DND-41 (cell line): ENCODE results near the gene FAM184B.

Source experiments
- ATAC-seq: fragments of 200-7000 bp; cut with Tn5 transposase; 3 replicates; pipeline ENCODE4 v1.9.1; 2021; ENCODE audit warnings: low read depth; ENCODE audit not compliant: insufficient read depth
- DNase-seq: peaks from one replicate; pipeline ENCODE4 v3.0.0-alpha.2; 2020
- H2AFZ ChIP-seq: 2 replicates; pipeline ENCODE4 v1.6.0; 2012; ENCODE audit warnings: low read depth, low read length
- H3K27ac ChIP-seq: 2 replicates; pipeline ENCODE4 v1.5.1; 2012; ENCODE audit warnings: low read length, inconsistent platforms
- H3K27me3 ChIP-seq: fragments of 200-600 bp; sonication (generic); 2 replicates; pipeline ENCODE4 v1.6.0; 2012; ENCODE audit warnings: low read length, mild to moderate bottlenecking, inconsistent platforms; ENCODE audit not compliant: insufficient read depth, poor library complexity
- H3K36me3 ChIP-seq: 2 replicates; pipeline ENCODE4 v1.5.1; 2012; ENCODE audit warnings: low read length, inconsistent platforms; ENCODE audit not compliant: insufficient read depth
- H3K4me1 ChIP-seq: 2 replicates; pipeline ENCODE4 v1.5.1; 2012; ENCODE audit warnings: mild to moderate bottlenecking, low read length; ENCODE audit not compliant: insufficient read depth
- H3K4me2 ChIP-seq: 2 replicates; pipeline ENCODE4 v1.6.0; 2012; ENCODE audit warnings: mild to moderate bottlenecking, moderate library complexity, low read length, inconsistent platforms; ENCODE audit not compliant: insufficient read depth
- H3K4me3 ChIP-seq, 2 experiments: fragments of 200-600 bp in 1 of 2; shearing (Covaris generic) in 1 of 2; 2 replicates each; pipeline ENCODE4 v1.5.1; 2012 to 2016; ENCODE audit warnings: inconsistent platforms in 2 of 2, low read length in 2 of 2, mild to moderate bottlenecking in 2 of 2, low read depth in 1 of 2, moderate library complexity in 1 of 2
- H3K79me2 ChIP-seq: 2 replicates; pipeline ENCODE4 v1.6.0; 2012; ENCODE audit warnings: low read length, inconsistent platforms; ENCODE audit not compliant: insufficient read depth
- H3K9ac ChIP-seq: 2 replicates; pipeline ENCODE4 v1.6.0; 2012; ENCODE audit warnings: low read depth, mild to moderate bottlenecking, inconsistent platforms, low read length, moderate library complexity
- H3K9me3 ChIP-seq: 2 replicates; pipeline ENCODE4 v1.5.1; 2012; ENCODE audit warnings: low read length, moderate library complexity, mild to moderate bottlenecking, inconsistent platforms; ENCODE audit not compliant: insufficient read depth, severe bottlenecking
- H4K20me1 ChIP-seq: 2 replicates; pipeline ENCODE4 v1.6.0; 2012; ENCODE audit warnings: low read length; ENCODE audit not compliant: insufficient read depth
- EZH2 ChIP-seq: IDR thresholded peaks from 3 replicates; pipeline ENCODE4 v1.6.1; 2012; ENCODE audit warnings: borderline replicate concordance, low read depth, mild to moderate bottlenecking, moderate library complexity, low read length, inconsistent platforms; ENCODE audit not compliant: severe bottlenecking
- TF ChIP-seq, protein P1 (sequence below): IDR thresholded peaks from 2 replicates; pipeline ENCODE4 v1.5.1; 2012; ENCODE audit warnings: borderline replicate concordance, low read length, moderate library complexity, mild to moderate bottlenecking; ENCODE audit not compliant: poor library complexity, severe bottlenecking; ENCODE audit errors: extremely low read depth

FAM184B gene

GRCh38 chr4:17781300-17782287 is at the start of gene FAM184B:
TSS of gene FAM184B (minus strand) at chr4:17781621. CDS start at chr4:17781299, 322 bp downstream.
- DNase-seq = no peak
- TF ChIP-seq, protein P1, sequence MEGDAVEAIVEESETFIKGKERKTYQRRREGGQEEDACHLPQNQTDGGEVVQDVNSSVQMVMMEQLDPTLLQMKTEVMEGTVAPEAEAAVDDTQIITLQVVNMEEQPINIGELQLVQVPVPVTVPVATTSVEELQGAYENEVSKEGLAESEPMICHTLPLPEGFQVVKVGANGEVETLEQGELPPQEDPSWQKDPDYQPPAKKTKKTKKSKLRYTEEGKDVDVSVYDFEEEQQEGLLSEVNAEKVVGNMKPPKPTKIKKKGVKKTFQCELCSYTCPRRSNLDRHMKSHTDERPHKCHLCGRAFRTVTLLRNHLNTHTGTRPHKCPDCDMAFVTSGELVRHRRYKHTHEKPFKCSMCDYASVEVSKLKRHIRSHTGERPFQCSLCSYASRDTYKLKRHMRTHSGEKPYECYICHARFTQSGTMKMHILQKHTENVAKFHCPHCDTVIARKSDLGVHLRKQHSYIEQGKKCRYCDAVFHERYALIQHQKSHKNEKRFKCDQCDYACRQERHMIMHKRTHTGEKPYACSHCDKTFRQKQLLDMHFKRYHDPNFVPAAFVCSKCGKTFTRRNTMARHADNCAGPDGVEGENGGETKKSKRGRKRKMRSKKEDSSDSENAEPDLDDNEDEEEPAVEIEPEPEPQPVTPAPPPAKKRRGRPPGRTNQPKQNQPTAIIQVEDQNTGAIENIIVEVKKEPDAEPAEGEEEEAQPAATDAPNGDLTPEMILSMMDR = no peak
- no peak for TF ChIP-seq EZH2
- H3K79me2 ChIP-seq = no peaks in the 10 kb centered on the region
- no peak within 1 kb of the TSS for H3K27ac ChIP-seq
- H3K4me2 ChIP-seq = no peak within 1 kb of the TSS
- no peaks in the 10 kb centered on the region for H4K20me1 ChIP-seq
- ATAC-seq = no peak
- no peaks in the 10 kb centered on the region for H3K36me3 ChIP-seq
- no peaks in the 10 kb centered on the region for H3K9me3 ChIP-seq
- H3K9ac ChIP-seq = no peak within 1 kb of the TSS
- H2AFZ ChIP-seq = no peak within 1 kb of the TSS
- H3K4me3 ChIP-seq = no peak within 1 kb of the TSS
- no peaks in the 10 kb centered on the region for H3K4me1 ChIP-seq
- H3K27me3 ChIP-seq = no peaks in the 10 kb centered on the region

DNA sequence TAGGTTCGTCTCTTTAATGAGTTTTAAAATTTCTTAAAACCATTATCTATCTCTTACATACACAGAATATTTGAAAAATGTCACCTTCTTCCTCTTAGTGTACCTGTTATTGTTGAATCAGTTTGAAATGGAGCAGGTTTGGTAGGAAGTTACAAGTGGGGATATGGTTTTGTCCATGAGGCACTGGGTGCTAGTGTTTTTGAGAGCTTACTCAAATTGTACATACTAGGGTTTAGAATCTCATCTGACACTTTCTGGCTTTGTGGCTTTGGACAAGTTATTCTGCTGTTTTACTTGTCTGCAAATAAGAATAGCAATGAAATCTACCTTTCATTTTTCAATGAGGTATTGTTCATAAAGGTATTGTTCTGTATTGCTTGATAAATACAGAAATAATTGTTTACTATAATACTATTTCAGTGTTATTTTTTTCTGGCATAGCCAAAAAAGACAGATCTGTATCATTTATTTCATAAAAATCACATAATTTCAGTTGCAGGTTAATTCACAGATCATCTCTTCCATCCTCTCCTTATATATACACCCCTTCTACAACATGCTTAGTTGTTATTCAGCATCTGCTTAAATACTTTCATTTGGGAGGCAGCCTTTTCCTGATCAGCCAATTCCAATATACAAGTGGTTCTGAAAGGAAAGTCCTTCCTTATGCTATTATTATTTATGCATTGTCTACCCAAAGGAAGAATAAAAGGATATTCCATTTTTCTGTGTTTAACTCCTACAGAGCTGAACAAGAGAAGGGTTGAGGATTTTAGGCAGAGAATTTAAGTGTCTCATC is 42.6 kb upstream of the FAM184B start:
- H4K20me1 ChIP-seq = peaks cover 6% of the 10 kb centered on the region; the same call in 1 of the 2 replicates
- peaks cover 96% of the 10 kb centered on the region for H3K36me3 ChIP-seq
- H3K4me3 ChIP-seq = no peak overlapping the region
- DNase-seq = no peak
- no peaks in the 10 kb centered on the region for H3K9me3 ChIP-seq
- no peak overlapping the region for H3K27ac ChIP-seq
- no peak overlapping the region for H2AFZ ChIP-seq
- no peak for ATAC-seq
- no peaks in the 10 kb centered on the region for H3K27me3 ChIP-seq
- no peak for TF ChIP-seq EZH2
- TF ChIP-seq, protein P1 = no peak
- 0 out of 2 replicates have a peak, but pooled peaks cover 3% of the 10 kb centered on the region for H3K4me1 ChIP-seq
- no peak overlapping the region for H3K9ac ChIP-seq
- H3K4me2 ChIP-seq = no peak overlapping the region
- H3K79me2 ChIP-seq = peaks cover 85% of the 10 kb centered on the region

GRCh38 chr4:17817027-17817426 is 35.6 kb upstream of the FAM184B start:
- ATAC-seq = peak; percentile 76
- DNase-seq = no peak
- Histone ChIP-seq H3K9me3 (no peaks in the 10 kb centered on the region), H3K36me3 (peaks cover 89% of the 10 kb centered on the region), H2AFZ (no peak overlapping the region), H3K4me3 (no peak overlapping the region), H3K4me1 (peaks cover 38% of the 10 kb centered on the region), H4K20me1 (peaks cover 25% of the 10 kb centered on the region), H3K9ac (no peak overlapping the region), H3K79me2 (peaks cover 96% of the 10 kb centered on the region), H3K4me2 (peak overlapping the region; percentile 39; the same call in 1 of the 2 replicates), H3K27me3 (no peaks in the 10 kb centered on the region), H3K27ac (no peak overlapping the region)
- TF ChIP-seq EZH2 = no peak
- TF ChIP-seq, protein P1 = peak; percentile 62
